ENCODE data around the gene USP11.
"Not testable (repeated sequence)": the region's sequence is repeated elsewhere in the genome, so short reads cannot be mapped to it uniquely, and the experiment has no call there.

Gene USP11

GRCh38 chrX:47247206-47247998, 14.6 kb downstream of the USP11 start:
- TF ChIP-seq, protein P1, sequence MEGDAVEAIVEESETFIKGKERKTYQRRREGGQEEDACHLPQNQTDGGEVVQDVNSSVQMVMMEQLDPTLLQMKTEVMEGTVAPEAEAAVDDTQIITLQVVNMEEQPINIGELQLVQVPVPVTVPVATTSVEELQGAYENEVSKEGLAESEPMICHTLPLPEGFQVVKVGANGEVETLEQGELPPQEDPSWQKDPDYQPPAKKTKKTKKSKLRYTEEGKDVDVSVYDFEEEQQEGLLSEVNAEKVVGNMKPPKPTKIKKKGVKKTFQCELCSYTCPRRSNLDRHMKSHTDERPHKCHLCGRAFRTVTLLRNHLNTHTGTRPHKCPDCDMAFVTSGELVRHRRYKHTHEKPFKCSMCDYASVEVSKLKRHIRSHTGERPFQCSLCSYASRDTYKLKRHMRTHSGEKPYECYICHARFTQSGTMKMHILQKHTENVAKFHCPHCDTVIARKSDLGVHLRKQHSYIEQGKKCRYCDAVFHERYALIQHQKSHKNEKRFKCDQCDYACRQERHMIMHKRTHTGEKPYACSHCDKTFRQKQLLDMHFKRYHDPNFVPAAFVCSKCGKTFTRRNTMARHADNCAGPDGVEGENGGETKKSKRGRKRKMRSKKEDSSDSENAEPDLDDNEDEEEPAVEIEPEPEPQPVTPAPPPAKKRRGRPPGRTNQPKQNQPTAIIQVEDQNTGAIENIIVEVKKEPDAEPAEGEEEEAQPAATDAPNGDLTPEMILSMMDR (conservative IDR thresholded peaks at IDR 0.05; ENCODE audit: low read depth): no peak
- H3K27ac ChIP-seq: no peak overlapping the region
- ChIA-PET CTCF (no interaction called here), POLR2A (ENCODE audit: low non-redundant PET) (no interaction called here)
- no peak for DNase-seq (ENCODE audit: low spot score)

- H3K27ac ChIP-seq: no peak overlapping the region
- ChIA-PET POLR2A (ENCODE audit: low non-redundant PET) (no interaction called here), CTCF (no interaction called here)
- no peak for DNase-seq (ENCODE audit: low spot score)
- TF ChIP-seq, protein P1 (conservative IDR thresholded peaks at IDR 0.05; ENCODE audit: low read depth): no peak
These were observed 15.2 kb downstream of the USP11 start for GRCh38 chrX:47247999-47248320.

- no peak overlapping the region for H3K27ac ChIP-seq
- DNase-seq (ENCODE audit: low spot score): no peak
- TF ChIP-seq, protein P1 (conservative IDR thresholded peaks at IDR 0.05; ENCODE audit: low read depth): no peak
- ChIA-PET POLR2A (ENCODE audit: low non-redundant PET) (no interaction called here), CTCF (no interaction called here)
These were observed 15.8 kb downstream of the USP11 start for GRCh38 chrX:47248576-47248975.

DNA sequence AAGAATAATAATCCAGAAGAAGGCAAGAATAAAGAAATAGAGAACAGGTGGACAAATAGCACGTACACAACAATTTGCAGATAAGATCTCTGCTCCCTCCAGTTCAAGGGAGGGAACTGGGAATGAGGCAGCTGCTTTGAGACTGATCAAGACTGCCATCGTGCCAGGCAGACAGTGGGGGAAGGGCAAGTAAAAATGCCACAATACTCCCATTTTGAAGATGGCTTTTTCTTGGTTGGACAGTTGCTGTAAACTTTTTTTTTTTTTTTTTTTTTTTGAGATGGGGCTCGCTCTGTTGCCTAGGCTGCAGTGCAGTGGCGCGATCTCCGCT, 17.2 kb downstream of the USP11 start:
- DNase-seq (ENCODE audit: low spot score): no peak
- TF ChIP-seq, protein P1 (conservative IDR thresholded peaks at IDR 0.05; ENCODE audit: low read depth): no peak
- no peak overlapping the region for H3K27ac ChIP-seq
- ChIA-PET CTCF (no interaction called here), POLR2A (ENCODE audit: low non-redundant PET) (no interaction called here)

GRCh38 chrX:47257620-47258019, 24.8 kb downstream of the USP11 start:
- CTCF ChIA-PET; H3K27ac ChIP-seq; POLR2A ChIA-PET (ENCODE audit: low non-redundant PET); DNase-seq (ENCODE audit: low spot score): not testable (repeated sequence)

- CTCF ChIA-PET: interaction anchor here (0.7 to 0.9 kb wide), 2 partner anchors 19 to 25 kb away, joined by 3 read pairs; no protein-coding TSS in a partner anchor
- peak; percentile 42 for DNase-seq (ENCODE audit: low spot score)
- H3K27ac ChIP-seq: no peak overlapping the region
- POLR2A ChIA-PET (ENCODE audit: low non-redundant PET): no interaction called here
- TF ChIP-seq, protein P1 (conservative IDR thresholded peaks at IDR 0.05; ENCODE audit: low read depth): no peak
These were observed 31.8 kb downstream of the USP11 start for GRCh38 chrX:47264483-47265173.

GRCh38 chrX:47266643-47267042, 33.8 kb downstream of the USP11 start:
- ChIA-PET CTCF (no interaction called here), POLR2A (ENCODE audit: low non-redundant PET) (no interaction called here)
- no peak for DNase-seq (ENCODE audit: low spot score)
- no peak overlapping the region for H3K27ac ChIP-seq
- TF ChIP-seq, protein P1 (conservative IDR thresholded peaks at IDR 0.05; ENCODE audit: low read depth): no peak
